Fibroblast of lung (primary cell): ENCODE results near the gene IQCB1.
"Not testable (repeated sequence)": the region's sequence is repeated elsewhere in the genome, so short reads cannot be mapped to it uniquely, and the experiment has no call there.

Experiments used
- CTCF ChIP-seq, 2 donors: IDR thresholded peaks in 1 of 2; conservative IDR thresholded peaks in 1 of 2; 1 replicate in 1 of 2; 2 replicates in 1 of 2; pipeline ENCODE4 v1.5.1; 2011 to 2012; ENCODE audit warnings: low read length in 2 of 2, control low read depth in 1 of 2, inconsistent platforms in 1 of 2, low read depth in 1 of 2, mild to moderate bottlenecking in 1 of 2
- EZH2 ChIP-seq: IDR thresholded peaks from 2 replicates; pipeline ENCODE4 v1.5.1; 2012; ENCODE audit warnings: low read length, control low read depth, mild to moderate bottlenecking; ENCODE audit errors: missing control alignments

DNA sequence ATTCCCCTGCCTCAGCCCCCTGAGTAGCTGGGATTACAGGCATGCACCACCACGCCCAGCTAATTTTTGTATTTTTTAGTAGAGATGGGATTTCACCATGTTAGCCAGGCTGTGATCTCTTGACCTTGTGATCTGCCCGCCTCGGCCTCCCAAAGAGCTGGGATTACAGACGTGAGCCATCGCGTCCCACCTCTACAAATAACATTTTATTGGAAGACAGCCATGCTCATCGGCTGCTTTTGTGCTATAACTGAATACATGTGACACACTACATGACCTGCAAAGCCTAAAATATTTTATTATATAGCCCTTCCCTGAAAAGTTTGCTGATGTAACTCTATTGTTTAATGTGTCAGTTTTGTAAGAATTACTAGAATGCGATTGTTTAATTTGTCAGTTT is 52.1 kb downstream of the IQCB1 start:
- TF ChIP-seq CTCF (conservative IDR thresholded peaks at IDR 0.05 in 1 of 2, IDR thresholded peaks at IDR 0.05 in 1 of 2; ENCODE audit: low read depth in 1 of 2, low read length in 2 of 2); EZH2: not testable (repeated sequence)
